Urinary bladder (tissue), 4 donors: ENCODE data around the gene ZNF80. TPM values are rescaled to one million over a fixed set of nuclear protein-coding genes. Genes with fewer than 3 reads are reported as not detected.
A peak's percentile ranks its signal among the peaks of the same experiment; 100 is the strongest.

ENCODE experiments used
- DNase-seq: peaks from one replicate; pipeline ENCODE4 v3.0.0-alpha.2; 2015; ENCODE audit errors: extremely low spot score
- H3K27ac ChIP-seq: one replicate; pipeline ENCODE4 v1.5.1; 2013; ENCODE audit warnings: low read depth, mild to moderate bottlenecking, moderate library complexity
- H3K36me3 ChIP-seq: one replicate; pipeline ENCODE4 v1.6.1; 2013; ENCODE audit warnings: mild to moderate bottlenecking, moderate library complexity; ENCODE audit not compliant: insufficient read depth
- H3K4me1 ChIP-seq: one replicate; pipeline ENCODE4 v1.6.1; 2013; ENCODE audit warnings: mild to moderate bottlenecking, moderate library complexity; ENCODE audit not compliant: insufficient read depth
- H3K4me3 ChIP-seq: one replicate; pipeline ENCODE4 v1.5.1; 2013; ENCODE audit warnings: low read depth, low read length
- WGBS: extraction: QIAGEN DNeasy Blood & Tissue Kit; methylation state at CpG from one replicate; pipeline ENCODE4 v1.1.7; 2013; 5-methylcytosine and 5-hydroxymethylcytosine counted together
- polyA plus RNA-seq: library from polyadenylated mRNA; stranded (reverse); fragments of 200-250 nt; gene quantifications from one replicate; pipeline ENCODE4 v1.2.3, GENCODE V29; 2013
- total RNA-seq: library from RNA; depleted of rRNA; stranded (reverse); fragments of >200 nt; gene quantifications from one replicate; pipeline ENCODE4 v1.2.3, GENCODE V29; 2014
- donor health status: healthy with polysubstance abuse.
- donor health status: healthy.

ZNF80 gene
- total and polyA plus RNA-seq, 2 donors: 0.04 TPM; not detected in 1

DNA sequence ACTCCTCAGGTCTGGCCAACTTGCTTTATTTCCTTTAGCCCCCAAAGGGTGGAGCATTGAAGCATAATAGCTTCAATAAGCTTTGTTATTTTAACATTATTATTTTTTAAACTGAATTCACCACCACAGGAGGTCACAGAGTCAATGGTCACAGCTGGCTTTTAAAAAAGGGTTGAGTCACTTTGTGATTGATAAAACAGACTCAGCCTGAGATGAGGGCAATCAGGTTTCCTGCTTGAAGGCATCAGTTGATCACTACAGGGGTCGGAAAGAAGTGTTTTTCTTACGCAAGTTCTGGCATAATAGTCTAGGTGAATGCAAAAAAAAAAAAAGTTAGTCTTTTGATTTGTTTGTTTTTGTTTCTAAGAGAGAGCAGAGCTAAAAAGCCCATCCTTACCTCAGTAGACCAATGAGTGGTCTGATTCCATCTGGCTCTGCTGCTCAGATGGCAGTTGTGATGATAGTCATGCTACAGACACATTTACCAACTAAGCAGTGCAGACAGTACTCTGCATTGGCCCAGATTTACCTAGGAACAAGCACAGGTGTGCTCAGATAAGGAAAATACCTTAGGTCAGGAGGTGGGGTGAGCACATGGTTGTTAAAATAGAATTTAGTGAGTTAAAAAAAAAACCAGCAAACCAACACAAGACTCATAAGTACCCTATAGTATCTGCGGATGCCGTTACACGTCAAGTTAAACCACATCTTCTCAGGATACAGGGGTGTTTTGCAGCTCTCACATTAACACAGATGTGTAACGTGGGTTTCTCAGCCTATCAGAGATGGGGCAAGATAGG is 22.6 kb downstream of the ZNF80 start:
- DNase-seq: no peak
- Histone ChIP-seq H3K27ac (peak overlapping the region; percentile 28), H3K4me3 (no peak overlapping the region), H3K4me1 (no peaks in the 10 kb centered on the region), H3K36me3 (no peaks in the 10 kb centered on the region)
- WGBS: 59% methylated on average over 6 of the region's 6 CpGs

- no peaks in the 10 kb centered on the region for H3K4me1 ChIP-seq
- no peak for DNase-seq
- WGBS: 21% methylated on average over 19 of the region's 19 CpGs
- H3K36me3 ChIP-seq: no peaks in the 10 kb centered on the region
- H3K4me3 ChIP-seq: peak overlapping the region; percentile 2
- H3K27ac ChIP-seq: no peak overlapping the region
Measured at GRCh38 chr3:114213627-114214541, 23.5 kb downstream of the ZNF80 start.

GRCh38 chr3:114213292-114213626 is 24.1 kb downstream of the ZNF80 start:
- Histone ChIP-seq H3K36me3 (no peaks in the 10 kb centered on the region), H3K4me3 (no peak overlapping the region), H3K4me1 (no peaks in the 10 kb centered on the region), H3K27ac (no peak overlapping the region)
- 39% methylated on average over 4 of the region's 4 CpGs for WGBS
- no peak for DNase-seq

DNA sequence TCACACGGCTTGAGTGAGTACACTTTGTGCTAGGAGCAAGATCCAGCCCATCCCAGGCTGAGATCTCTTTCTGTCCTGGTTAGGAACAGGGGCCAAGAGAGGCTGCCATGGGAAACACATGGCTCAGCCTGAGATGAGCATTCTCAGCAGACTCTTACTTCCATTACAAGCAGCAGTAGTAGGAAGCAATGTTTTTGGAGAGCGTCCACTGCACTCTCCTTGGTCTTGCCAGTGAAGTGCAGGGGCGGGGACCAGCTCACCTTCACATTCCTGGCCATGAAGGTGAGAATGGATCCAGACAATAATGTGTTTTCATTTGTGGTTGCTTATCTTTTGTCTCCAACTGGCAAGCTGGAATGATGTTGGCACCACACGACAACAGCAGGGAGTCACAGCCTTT is 24.7 kb downstream of the ZNF80 start:
- Histone ChIP-seq H3K36me3 (no peaks in the 10 kb centered on the region), H3K4me3 (no peak overlapping the region), H3K27ac (no peak overlapping the region), H3K4me1 (no peaks in the 10 kb centered on the region)
- no peak for DNase-seq
- 86% methylated on average over 4 of the region's 4 CpGs for WGBS

DNA sequence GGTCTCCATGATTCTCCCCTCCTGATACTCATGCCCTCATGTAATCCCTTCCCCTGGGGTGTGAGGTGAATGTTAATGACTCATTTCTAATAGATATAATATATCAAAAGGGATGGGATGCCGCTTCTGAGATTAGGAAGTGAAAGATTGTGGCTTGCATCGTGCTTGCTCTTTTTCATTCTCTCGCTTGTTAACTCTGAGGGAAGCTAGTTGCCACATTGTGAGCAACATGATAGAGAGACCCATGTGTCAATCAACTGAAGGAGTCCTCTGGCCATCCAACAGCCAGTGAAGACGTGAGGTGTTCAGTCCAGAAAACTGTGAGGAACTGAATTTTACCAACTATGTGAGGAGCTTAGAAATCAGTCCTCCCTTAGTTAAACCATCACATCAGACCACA is 29.6 kb downstream of the ZNF80 start:
- Histone ChIP-seq H3K4me1 (no peaks in the 10 kb centered on the region), H3K36me3 (no peaks in the 10 kb centered on the region), H3K27ac (no peak overlapping the region), H3K4me3 (no peak overlapping the region)
- WGBS: 82% methylated on average over 4 of the region's 4 CpGs
- no peak for DNase-seq

DNA sequence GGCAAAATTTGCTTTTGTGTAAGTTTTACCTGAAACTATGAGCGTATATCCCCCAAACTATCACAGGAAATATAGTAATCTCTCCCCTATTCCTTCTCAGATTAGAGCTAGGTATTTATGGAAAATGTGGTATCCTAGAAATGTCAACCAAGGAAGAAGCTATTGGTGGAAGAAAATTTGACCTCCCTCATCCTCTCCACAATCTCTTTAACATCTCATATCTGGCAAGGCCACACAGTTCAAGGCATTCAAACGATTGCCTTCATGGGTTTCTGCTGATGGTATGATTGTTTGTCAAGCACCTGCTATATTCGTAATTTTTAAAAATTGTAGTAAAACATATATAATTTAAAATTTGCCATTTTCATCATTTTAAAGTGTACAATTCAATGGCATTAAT is 31.0 kb downstream of the ZNF80 start:
- no peak for DNase-seq
- no peaks in the 10 kb centered on the region for H3K4me1 ChIP-seq
- H3K4me3 ChIP-seq: no peak overlapping the region
- WGBS: 75% methylated on average over 3 of the region's 3 CpGs
- no peaks in the 10 kb centered on the region for H3K36me3 ChIP-seq
- no peak overlapping the region for H3K27ac ChIP-seq

GRCh38 chr3:114205541-114205940 is 31.8 kb downstream of the ZNF80 start:
- Histone ChIP-seq H3K36me3 (no peaks in the 10 kb centered on the region), H3K4me3 (no peak overlapping the region), H3K27ac (no peak overlapping the region), H3K4me1 (no peaks in the 10 kb centered on the region)
- 64% methylated on average over 2 of the region's 2 CpGs for WGBS
- no peak for DNase-seq

DNA sequence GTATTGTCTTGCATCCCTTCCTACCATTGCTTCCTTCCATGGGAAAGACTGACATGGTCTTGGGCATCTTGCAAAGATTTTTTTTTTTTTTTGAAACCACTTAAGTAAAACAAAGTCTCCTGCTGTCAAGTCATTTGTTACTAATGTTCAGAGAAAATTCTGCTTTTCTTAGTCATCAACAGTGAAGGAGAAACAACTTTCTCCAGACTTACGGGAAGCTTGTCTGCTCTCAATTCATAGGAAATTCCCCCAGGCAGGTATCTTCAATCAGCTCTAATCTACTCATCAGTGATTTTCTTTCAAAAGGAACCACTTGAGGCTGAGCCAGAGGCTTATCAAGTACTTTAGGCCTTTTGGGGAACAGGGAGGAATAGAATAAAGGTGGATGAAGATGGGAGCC is 42.6 kb downstream of the ZNF80 start:
- Histone ChIP-seq H3K27ac (no peak overlapping the region), H3K4me1 (no peaks in the 10 kb centered on the region), H3K36me3 (no peaks in the 10 kb centered on the region), H3K4me3 (no peak overlapping the region)
- DNase-seq: no peak
- 84% methylated on average over 1 of the region's 1 CpG for WGBS

- Histone ChIP-seq H3K4me1 (no peaks in the 10 kb centered on the region), H3K36me3 (no peaks in the 10 kb centered on the region), H3K4me3 (no peak overlapping the region), H3K27ac (no peak overlapping the region)
- DNase-seq: no peak
Measured at GRCh38 chr3:114192136-114192535, 45.2 kb downstream of the ZNF80 start.

GRCh38 chr3:114186501-114186900 is 50.9 kb downstream of the ZNF80 start:
- Histone ChIP-seq H3K4me3 (no peak overlapping the region), H3K27ac (no peak overlapping the region), H3K36me3 (no peaks in the 10 kb centered on the region), H3K4me1 (no peaks in the 10 kb centered on the region)
- no peak for DNase-seq

Other genes with a start within 250 kb of the ZNF80 start
- gene CCDC191, start 181.1 kb downstream of the ZNF80 start, total RNA-seq: 7.1 TPM
- 3.1 TPM for gene CCDC191, start 181.1 kb downstream of the ZNF80 start, polyA plus RNA-seq
- gene QTRT2, start 180.8 kb downstream of the ZNF80 start, total RNA-seq: 37.5 TPM
- 9.9 TPM for gene QTRT2, start 180.8 kb downstream of the ZNF80 start, polyA plus RNA-seq
- not detected for gene DRD3, start 58.5 kb downstream of the ZNF80 start, total RNA-seq
- not detected for gene DRD3, start 58.5 kb downstream of the ZNF80 start, polyA plus RNA-seq
- 0.21 TPM for gene TIGIT, start 56.5 kb upstream of the ZNF80 start, total RNA-seq
- 0.18 TPM for gene TIGIT, start 56.5 kb upstream of the ZNF80 start, polyA plus RNA-seq